MM.1S (cell line): ENCODE data around the gene FAM98A.

ENCODE experiments used
- EZH2phosphoT487 ChIP-seq: fragments of 300-600 bp; sonication (generic); IDR thresholded peaks from 2 replicates; pipeline ENCODE4 v1.6.1; 2018; ENCODE audit warnings: antibody characterized with exemption, low read length
- TF ChIP-seq, protein P1 (sequence below): fragments of 300-600 bp; sonication (generic); IDR thresholded peaks from 2 replicates; pipeline ENCODE4 v1.5.1; 2016; ENCODE audit warnings: antibody characterized with exemption, low read length, mixed read lengths

GRCh38 chr2:33628031-33628827, 29.1 kb upstream of the FAM98A start:
- TF ChIP-seq EZH2phosphoT487, result no peak
- TF ChIP-seq, protein P1, sequence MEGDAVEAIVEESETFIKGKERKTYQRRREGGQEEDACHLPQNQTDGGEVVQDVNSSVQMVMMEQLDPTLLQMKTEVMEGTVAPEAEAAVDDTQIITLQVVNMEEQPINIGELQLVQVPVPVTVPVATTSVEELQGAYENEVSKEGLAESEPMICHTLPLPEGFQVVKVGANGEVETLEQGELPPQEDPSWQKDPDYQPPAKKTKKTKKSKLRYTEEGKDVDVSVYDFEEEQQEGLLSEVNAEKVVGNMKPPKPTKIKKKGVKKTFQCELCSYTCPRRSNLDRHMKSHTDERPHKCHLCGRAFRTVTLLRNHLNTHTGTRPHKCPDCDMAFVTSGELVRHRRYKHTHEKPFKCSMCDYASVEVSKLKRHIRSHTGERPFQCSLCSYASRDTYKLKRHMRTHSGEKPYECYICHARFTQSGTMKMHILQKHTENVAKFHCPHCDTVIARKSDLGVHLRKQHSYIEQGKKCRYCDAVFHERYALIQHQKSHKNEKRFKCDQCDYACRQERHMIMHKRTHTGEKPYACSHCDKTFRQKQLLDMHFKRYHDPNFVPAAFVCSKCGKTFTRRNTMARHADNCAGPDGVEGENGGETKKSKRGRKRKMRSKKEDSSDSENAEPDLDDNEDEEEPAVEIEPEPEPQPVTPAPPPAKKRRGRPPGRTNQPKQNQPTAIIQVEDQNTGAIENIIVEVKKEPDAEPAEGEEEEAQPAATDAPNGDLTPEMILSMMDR, result no peak
